Uterus (tissue), 4 donors: ENCODE measurements around the gene LRRC56. TPM values are rescaled to one million over a fixed set of nuclear protein-coding genes. Genes with fewer than 3 reads are reported as not detected.

ENCODE experiments used
- DNase-seq, 2 donors: peaks; one replicate each; pipeline ENCODE4 v3.0.0-alpha.2; 2019 to 2020
- H3K27ac ChIP-seq, 2 donors: fragments of 200-600 bp; sonication (generic); 1 replicate in 1 of 2; 2 replicates in 1 of 2; pipeline ENCODE4 v1.5.1; 2016 to 2018
- H3K27me3 ChIP-seq, 2 donors: fragments of 200-600 bp; sonication (generic); one replicate each; pipeline ENCODE4 v1.5.1; 2018 to 2019; ENCODE audit warnings: control low read depth in 1 of 2
- H3K36me3 ChIP-seq, 2 donors: fragments of 200-600 bp; sonication (generic); one replicate each; pipeline ENCODE4 v1.5.1; 2019; ENCODE audit warnings: control low read depth in 1 of 2
- H3K4me1 ChIP-seq, 2 donors: fragments of 200-600 bp; sonication (generic); one replicate each; pipeline ENCODE4 v1.5.1; 2018 to 2019; ENCODE audit warnings: control low read depth in 1 of 2
- H3K4me3 ChIP-seq, 2 donors: fragments of 200-600 bp; sonication (generic); 1 replicate in 1 of 2; 2 replicates in 1 of 2; pipeline ENCODE4 v1.5.1; 2018 to 2019; ENCODE audit warnings: mild to moderate bottlenecking in 1 of 2
- H3K9me3 ChIP-seq, 2 donors: fragments of 200-600 bp; sonication (generic); one replicate each; pipeline ENCODE4 v1.5.1; 2019; ENCODE audit warnings: control low read depth in 1 of 2
- CTCF ChIP-seq, 4 experiments: fragments of 200-600 bp in 2 of 4; fragments of 450-650 bp in 2 of 4; sonication (generic) in 2 of 4; IDR thresholded peaks; one replicate each; pipeline ENCODE4 v1.5.1; 2016 to 2019; ENCODE audit warnings: antibody characterized with exemption in 4 of 4, mild to moderate bottlenecking in 2 of 4, moderate library complexity in 1 of 4
- POLR2A ChIP-seq, 2 donors: fragments of 450-650 bp; IDR thresholded peaks; one replicate each; pipeline ENCODE4 v1.6.1; 2016; ENCODE audit warnings: antibody characterized with exemption in 2 of 2, mild to moderate bottlenecking in 1 of 2, moderate library complexity in 1 of 2
- intact Hi-C: fragments of 100-400 bp; cut with DNase I; formaldehyde crosslinking; loops from one replicate; pipeline ENCODE4 v1.15.1; 2023; ENCODE audit warnings: low total_unique reads
- total RNA-seq, 4 donors: library from RNA; depleted of rRNA in 3 of 4; stranded (reverse); fragments of >200 nt in 3 of 4; gene quantifications; one replicate each; pipeline versions ENCODE4 v1.1.0 to v1.2.4, GENCODE V29; 2014 to 2023
- donor health status: DM: yes; HTN: yes; CAD: no.

LRRC56 gene
- total RNA-seq, 4 donors from 2014 or later, result 1.7 to 1.9 TPM; not detected in 2

DNA sequence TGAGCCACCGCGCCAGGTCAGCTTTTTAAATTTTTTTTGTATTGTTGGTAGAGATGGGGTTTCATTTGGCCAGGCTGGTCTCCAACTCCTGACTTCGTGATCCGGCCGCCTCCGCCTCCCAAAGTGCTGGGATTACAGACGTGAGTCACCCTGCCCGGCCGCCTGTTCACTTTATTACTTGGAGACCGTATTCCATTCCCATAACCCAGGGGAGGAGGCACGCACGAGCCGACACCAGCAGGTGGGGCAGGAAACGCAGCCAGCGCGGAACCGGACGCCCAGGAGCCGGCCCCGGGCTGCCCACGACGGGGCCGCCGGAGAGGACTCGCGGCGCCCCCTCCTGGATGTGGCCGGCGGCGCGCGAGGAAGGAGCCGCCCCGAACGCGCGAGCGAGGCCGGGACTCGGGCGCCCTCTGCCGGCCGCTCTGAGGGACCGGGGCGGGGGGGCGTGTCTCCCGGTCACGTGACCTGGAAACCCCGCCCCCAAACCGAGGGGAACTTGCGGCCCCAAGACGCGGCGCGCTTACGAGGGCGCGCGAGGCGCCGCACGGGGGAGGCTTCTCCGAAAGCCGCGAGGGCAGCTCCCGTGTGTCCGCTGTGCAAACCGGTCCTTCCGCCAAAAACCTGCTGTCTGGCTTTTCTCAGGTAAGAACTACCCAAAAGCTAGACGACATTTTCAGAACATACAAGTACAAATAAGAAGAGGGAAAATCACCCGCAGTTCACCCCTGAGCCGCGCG lies 18.7 kb upstream of the LRRC56 start:
- no peaks in the 10 kb centered on the region for H3K27me3 ChIP-seq
- no peaks in the 10 kb centered on the region for H3K9me3 ChIP-seq
- peak in 1 of 2 donors; percentile 45 for TF ChIP-seq POLR2A (IDR thresholded peaks at IDR 0.05)
- peak; percentile 85 to 100 (median 100) for TF ChIP-seq CTCF (IDR thresholded peaks at IDR 0.05)
- H3K36me3 ChIP-seq, result no peaks in the 10 kb centered on the region
- DNase-seq, result peak; percentile 94
- intact Hi-C loops, result no loop called here
- H3K4me1 ChIP-seq, result no peaks in the 10 kb centered on the region
- no peak overlapping the region for H3K4me3 ChIP-seq
- H3K27ac ChIP-seq, result peak overlapping the region; percentile 73 to 84

GRCh38 chr11:520428-521176 lies 16.7 kb upstream of the LRRC56 start:
- no peaks in the 10 kb centered on the region for H3K9me3 ChIP-seq
- no peaks in the 10 kb centered on the region for H3K27me3 ChIP-seq
- no peak for TF ChIP-seq POLR2A (IDR thresholded peaks at IDR 0.05)
- TF ChIP-seq CTCF (IDR thresholded peaks at IDR 0.05), result no peak
- H3K36me3 ChIP-seq, result no peaks in the 10 kb centered on the region
- intact Hi-C loops, result no loop called here
- no peaks in the 10 kb centered on the region for H3K4me1 ChIP-seq
- no peak for DNase-seq
- H3K4me3 ChIP-seq, result no peak overlapping the region
- no peak overlapping the region for H3K27ac ChIP-seq

DNA sequence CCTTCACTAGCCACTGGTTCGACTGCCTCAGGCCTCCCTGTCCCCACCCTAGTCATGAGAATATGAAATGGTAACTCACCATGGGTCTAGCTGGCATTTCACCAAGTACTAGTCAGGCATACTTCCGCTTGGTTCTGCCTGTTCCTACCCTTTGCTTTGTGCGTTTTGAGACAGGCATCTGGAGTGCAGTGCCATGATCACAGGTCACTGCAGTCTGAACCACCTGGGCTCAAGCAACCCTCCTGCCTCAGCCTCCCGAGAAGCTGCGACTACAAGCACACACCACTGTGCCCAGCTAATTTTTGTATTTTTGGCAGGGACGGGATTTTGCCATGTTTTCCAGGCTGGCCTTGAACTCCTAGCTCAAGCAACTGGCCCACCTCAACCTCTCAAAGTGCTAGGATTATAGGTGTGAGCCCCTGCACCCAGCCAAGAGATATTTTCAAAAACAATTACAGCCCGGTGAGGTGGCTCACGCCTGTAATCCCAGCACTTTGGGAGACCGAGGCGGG lies 16.1 kb upstream of the LRRC56 start:
- no peak overlapping the region for H3K27ac ChIP-seq
- H3K9me3 ChIP-seq, result no peaks in the 10 kb centered on the region
- no peaks in the 10 kb centered on the region for H3K4me1 ChIP-seq
- intact Hi-C loops, result no loop called here
- H3K36me3 ChIP-seq, result no peaks in the 10 kb centered on the region
- H3K27me3 ChIP-seq, result no peaks in the 10 kb centered on the region
- H3K4me3 ChIP-seq, result no peak overlapping the region
- TF ChIP-seq CTCF (IDR thresholded peaks at IDR 0.05), result no peak
- no peak for TF ChIP-seq POLR2A (IDR thresholded peaks at IDR 0.05)
- DNase-seq, result no peak

GRCh38 chr11:526192-526591 lies 11.1 kb upstream of the LRRC56 start:
- no peak for DNase-seq
- Histone ChIP-seq H3K4me1 (no peaks in the 10 kb centered on the region), H3K4me3 (no peak overlapping the region), H3K27me3 (no peaks in the 10 kb centered on the region), H3K9me3 (no peaks in the 10 kb centered on the region), H3K27ac (no peak overlapping the region), H3K36me3 (no peaks in the 10 kb centered on the region)
- no peak for TF ChIP-seq POLR2A (IDR thresholded peaks at IDR 0.05)
- TF ChIP-seq CTCF (IDR thresholded peaks at IDR 0.05), result no peak
- intact Hi-C loops, result no loop called here
